Measurements from ENCODE around the gene SERPINB12.

SERPINB12 gene, protein sequence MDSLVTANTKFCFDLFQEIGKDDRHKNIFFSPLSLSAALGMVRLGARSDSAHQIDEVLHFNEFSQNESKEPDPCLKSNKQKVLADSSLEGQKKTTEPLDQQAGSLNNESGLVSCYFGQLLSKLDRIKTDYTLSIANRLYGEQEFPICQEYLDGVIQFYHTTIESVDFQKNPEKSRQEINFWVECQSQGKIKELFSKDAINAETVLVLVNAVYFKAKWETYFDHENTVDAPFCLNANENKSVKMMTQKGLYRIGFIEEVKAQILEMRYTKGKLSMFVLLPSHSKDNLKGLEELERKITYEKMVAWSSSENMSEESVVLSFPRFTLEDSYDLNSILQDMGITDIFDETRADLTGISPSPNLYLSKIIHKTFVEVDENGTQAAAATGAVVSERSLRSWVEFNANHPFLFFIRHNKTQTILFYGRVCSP

DNA sequence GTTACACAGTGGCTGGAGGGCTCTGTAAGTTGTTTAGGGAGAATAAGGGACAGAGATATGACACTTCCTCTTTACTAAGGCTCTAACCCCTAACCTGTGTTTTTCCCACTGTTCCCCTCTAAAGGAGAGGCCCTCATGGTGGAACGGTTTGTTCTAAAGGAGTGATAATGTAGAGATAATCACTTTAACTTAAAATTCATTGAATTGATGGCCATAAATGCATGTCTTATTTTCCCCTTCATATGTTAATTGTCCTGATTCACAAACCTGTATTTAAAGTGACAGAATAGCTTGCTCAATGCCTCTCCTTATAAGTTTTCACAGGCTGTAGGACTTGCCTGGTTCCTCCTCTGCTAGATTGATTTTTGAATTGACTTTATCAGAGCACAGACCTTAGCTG, at the start of gene SERPINB12:
SERPINB12 (plus strand) TSS at position 301 of the 400 bp plus-strand sequence. CDS start 13,791 bp downstream, outside the sequence.
- no peak for DNase-seq (ENCODE audit: low read depth)

GRCh38 chr18:63492851-63493250, 49.3 kb upstream of the SERPINB12 start:
- no peak for DNase-seq (ENCODE audit: low read depth)

DNA sequence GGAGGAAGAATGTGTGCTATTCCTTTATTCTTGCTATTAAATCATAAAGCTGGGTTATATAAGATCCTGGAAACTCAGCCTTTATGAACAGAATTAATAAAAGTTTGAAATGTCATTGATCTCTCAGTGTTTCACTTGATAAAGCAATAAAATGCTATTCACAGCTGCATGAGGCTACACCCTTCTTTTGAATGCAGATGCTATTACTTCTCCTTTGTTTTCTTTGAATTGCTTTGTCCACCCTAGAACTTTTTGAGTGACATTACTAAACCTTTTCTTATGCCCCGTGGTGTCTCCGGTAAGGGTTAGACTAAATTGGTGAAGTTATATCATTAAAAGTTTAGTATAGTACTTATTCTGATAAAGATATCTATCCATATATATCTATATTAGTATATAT, 46.5 kb upstream of the SERPINB12 start:
- no peak for DNase-seq (ENCODE audit: low read depth)

DNA sequence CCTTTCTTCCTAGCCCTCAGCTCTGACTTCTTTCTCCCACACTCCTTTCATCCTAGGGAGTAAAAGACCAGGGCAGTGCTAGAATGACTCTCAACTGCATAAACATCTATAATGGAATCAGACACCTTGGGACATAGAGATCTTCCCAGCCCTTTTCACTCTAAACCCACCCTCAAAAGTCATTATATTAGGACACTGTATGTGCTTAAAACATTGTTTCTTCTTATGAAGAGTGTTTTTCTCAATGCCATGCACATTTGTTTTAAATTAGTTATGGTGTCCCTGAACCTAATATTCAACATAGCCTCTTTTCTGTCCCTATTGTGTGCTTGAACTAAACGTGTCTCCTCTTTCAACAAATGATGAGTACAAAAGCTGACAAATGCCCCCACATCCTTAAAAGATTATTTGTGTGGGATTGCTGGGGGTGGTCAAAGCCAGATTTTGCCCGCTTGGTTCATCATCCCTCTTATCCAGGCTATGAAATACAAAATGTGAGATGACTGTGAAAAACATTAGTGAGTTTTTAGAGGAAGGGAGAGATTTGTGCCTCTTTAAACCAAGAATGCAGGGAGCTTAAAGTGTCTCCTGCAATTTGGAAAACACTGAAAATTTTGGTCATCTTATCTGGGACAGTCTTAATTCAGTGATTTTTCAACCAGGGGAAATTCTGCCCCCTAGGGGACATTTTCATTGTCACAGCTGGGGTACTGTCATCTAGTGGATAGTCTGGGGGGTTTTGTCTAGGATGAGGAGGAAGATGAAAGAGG, 36.4 kb upstream of the SERPINB12 start:
- no peak for DNase-seq (ENCODE audit: low read depth)

- no peak for DNase-seq (ENCODE audit: low read depth)
These were observed 35.9 kb upstream of the SERPINB12 start for GRCh38 chr18:63506336-63506646.

GRCh38 chr18:63508596-63508995, 33.6 kb upstream of the SERPINB12 start:
- DNase-seq (ENCODE audit: low read depth) = no peak

DNA sequence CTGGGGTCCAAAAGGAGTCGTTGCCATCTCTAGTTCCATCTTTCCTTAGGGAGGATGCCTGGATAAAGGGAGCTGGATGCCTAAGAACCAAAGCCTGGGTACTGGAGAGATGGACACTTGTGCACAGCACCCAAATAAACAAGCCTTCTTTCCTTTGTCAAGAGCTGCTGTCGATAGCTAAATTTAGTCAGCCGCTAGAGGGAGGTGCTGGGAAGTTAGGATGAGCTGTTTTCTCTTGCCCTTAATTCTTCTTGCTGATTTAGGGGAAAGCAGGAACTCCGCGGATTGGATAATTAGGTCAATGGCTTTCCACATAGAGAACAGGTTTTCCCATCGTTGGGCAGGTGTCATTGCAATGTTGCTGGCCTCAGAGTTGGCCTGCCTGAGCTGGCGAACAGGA, 30.9 kb upstream of the SERPINB12 start:
- DNase-seq (ENCODE audit: low read depth) = peak; percentile 12

GRCh38 chr18:63514326-63514725, 27.8 kb upstream of the SERPINB12 start:
- DNase-seq (ENCODE audit: low read depth) = no peak

- DNase-seq (ENCODE audit: low read depth) = no peak
These were observed 27.1 kb upstream of the SERPINB12 start for GRCh38 chr18:63514888-63515678.

- DNase-seq (ENCODE audit: low read depth) = no peak
These were observed 26.4 kb upstream of the SERPINB12 start for GRCh38 chr18:63515801-63516200.

DNA sequence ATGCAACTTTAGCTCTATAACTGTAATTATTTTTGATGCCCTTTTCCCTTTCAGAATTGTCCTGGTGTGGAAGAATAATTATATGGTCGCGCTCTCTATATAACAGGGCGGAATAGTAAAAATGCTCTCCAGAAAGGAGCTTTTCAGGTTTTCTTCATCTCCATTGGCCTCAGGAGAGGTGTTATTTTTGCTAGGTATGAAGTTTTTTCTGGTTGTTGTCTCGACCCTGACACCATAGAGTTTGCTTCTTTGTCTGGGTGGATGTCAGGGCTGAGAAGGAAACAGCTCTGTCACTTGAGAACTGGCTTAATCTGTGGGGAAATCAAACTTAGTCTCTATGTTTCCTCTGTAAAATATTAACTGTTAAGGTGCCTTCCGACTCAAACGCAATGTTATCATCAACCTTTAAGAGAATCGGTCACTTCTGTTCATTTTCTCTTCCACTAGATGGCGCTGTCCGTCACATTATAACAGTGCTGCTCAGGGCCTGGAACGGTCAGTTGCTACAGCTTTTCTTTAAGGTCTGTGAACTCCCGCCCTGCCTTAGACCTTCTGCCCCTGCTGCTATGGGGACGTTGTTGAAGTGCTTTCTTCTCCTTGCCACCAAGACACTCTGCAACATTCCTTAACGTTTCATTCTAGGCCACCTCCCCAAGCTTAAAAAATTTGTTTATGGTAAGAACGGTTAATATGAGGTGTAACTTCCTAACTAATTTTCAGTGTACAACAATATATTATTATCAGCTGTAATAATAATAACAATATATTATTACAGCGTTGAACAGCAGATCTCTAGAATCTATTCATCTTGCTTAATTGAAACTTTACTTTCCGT, 23.8 kb upstream of the SERPINB12 start:
- DNase-seq (ENCODE audit: low read depth) = peak; percentile 61

DNA sequence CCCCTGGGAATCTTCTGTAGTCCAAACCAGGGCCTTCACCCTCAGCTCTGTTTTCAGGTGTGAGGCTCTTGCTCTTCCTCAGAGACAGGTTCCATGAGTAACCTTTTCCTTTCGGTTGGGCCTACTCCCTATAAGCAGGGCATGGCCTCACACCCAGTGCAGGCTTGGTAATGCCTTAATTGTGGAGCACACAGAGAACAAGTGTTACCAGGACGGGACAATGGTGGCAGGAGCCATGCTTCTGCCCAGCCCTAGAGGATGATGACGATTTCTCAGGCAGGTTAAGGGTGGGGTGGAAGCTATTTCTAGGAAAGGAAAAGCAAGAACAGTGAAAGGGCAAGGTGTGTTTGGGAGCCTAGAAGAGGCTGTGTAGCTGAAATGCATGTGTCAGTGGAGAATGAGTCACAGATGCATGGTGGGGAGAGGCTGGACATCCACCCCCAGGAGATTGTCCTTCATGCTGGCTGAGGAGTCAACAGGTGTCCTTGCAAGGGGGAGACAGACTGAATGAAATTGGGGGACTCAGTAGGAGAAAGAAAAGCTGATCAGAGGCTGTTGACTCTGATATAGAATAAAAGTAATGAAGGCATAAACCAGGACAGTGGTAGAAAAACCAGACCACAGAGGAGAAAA, 22.0 kb upstream of the SERPINB12 start:
- DNase-seq (ENCODE audit: low read depth) = no peak

GRCh38 chr18:63523660-63524059, 18.5 kb upstream of the SERPINB12 start:
- no peak for DNase-seq (ENCODE audit: low read depth)

- DNase-seq (ENCODE audit: low read depth) = no peak
These were observed 14.9 kb upstream of the SERPINB12 start for GRCh38 chr18:63527251-63527650.

DNA sequence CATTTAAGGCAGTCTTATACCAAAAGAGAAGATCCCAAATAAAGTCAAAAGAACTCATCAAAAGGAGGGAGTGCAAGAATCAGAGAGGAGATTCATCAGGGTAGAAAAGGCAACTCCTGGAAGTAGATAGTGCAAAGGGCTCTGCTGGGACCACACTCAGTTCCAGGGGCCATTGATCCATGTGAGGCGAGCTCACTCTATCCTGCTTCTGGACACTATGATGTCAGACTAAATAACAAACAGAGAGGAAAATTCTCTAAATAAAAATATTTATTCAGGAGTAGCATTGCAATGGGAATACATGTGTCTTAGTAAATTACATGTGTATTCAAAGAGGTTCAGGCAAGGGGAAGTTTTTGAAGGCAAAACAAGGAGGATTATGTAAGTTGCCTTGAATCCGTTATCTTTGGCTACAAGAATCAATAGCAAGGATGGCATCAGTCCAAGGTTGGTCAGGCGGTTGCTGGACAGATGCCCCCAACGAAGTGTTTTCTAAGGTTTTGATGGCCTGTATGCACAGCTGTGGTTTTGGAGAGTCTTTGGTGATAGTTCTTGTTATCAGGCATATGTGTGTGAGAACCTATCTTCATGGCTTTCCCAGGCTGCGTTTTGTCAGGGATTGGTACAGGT, 13.2 kb upstream of the SERPINB12 start:
- no peak for DNase-seq (ENCODE audit: low read depth)

- DNase-seq (ENCODE audit: low read depth) = no peak
These were observed 9.7 kb upstream of the SERPINB12 start for GRCh38 chr18:63532471-63532870.

DNA sequence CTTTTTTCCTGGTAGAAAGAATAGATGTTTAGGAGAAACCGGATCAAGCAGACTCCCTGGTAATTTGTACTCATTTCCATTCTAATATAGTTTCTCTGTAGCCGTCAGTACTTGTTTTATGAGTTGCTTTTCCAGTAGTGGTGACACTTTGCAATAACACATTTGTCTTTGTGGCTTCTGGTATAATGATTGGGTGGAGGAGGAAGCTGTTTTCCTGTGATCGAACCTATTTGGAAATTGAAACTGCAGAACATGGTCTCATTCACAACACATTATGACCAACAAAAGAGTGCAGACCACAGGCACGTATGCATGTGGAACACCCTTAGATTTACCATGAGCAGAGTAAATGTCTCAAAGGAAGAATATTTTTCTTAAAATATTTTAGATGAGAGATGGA, 7.6 kb upstream of the SERPINB12 start:
- DNase-seq (ENCODE audit: low read depth) = no peak

DNA sequence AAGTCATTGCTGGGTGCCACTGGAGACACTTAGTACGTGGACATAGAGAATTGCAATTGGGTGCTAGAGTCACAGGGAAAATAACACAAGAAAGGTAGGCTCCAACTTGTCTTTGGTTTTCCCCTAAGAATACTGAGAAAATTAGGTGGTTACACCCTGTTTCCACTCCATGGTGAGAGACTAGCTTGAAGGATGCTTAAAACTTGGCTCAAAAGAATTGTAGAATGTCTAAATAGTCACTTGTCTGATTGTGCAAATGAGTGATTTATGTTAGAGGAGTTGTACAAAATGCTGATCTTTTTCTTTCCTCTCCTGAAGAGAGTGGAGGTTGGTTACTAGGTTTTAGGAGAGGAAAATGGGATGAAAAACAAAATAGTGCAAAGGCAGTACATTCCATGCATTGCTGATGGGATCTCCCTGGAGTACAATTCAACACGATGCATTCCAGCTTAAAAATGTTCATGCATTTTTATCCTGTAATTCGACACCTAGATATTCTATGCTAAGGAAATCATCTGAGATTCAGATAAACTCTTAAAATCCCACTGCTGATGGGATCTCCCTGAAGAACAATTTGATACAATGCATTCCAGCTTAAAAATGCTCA, 2.2 kb upstream of the SERPINB12 start:
- no peak for DNase-seq (ENCODE audit: low read depth)

DNA sequence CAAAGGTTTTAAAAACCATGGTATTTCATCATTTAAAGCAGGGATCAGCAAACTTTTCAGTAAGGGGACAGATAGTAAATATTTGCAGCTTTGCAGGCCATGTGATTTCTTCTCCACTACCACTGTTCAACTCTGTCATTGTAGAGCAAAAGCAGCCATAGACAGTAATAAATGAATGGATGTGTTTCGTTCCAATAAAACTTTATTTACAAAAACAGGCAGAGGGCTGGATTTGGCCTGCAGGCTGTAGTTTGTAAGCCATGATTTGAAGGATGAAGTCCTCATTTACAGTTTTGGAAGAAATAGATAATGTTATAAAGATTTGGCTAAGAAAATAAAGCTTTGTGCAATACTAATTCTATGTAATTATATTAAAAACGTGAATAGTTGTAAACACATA, 1.8 kb downstream of the SERPINB12 start:
- DNase-seq (ENCODE audit: low read depth) = no peak

DNA sequence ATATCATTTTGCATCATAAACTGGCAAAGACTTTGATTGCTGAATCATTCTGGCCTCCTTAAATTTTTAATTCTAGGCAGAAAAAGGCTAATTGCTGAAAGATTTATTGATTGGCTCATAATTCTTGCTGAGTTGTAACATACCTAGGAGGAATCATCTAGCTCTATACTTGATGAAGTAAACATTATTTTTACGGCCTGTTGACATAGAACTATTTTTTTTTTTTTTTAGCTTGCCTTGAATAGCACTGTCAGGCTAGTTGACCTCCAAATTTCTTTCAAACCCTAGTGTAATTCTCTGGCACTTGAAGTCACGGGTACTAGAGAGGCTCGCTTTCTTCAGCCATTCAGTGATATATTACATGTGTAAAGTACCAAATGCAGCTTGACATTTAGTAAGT, 2.8 kb downstream of the SERPINB12 start:
- no peak for DNase-seq (ENCODE audit: low read depth)

Data from fibroblast of the conjunctiva (primary cell).